Gastrocnemius medialis (tissue), 4 donors: ENCODE results near the gene SLC7A6.

Experiments used
- POLR2A ChIP-seq, 2 donors: fragments of 450-650 bp; IDR thresholded peaks; one replicate each; pipeline ENCODE4 v1.6.1; 2017; ENCODE audit warnings: antibody characterized with exemption in 2 of 2, mild to moderate bottlenecking in 2 of 2, moderate library complexity in 2 of 2
- TF ChIP-seq, protein P1 (sequence below), 5 experiments: fragments of 450-650 bp in 3 of 5; fragments of 200-600 bp in 2 of 5; sonication (generic) in 2 of 5; IDR thresholded peaks in 4 of 5; conservative IDR thresholded peaks in 1 of 5; 1 replicate in 4 of 5; 2 replicates in 1 of 5; pipeline ENCODE4 v1.5.1; 2016 to 2019; ENCODE audit warnings: antibody characterized with exemption in 5 of 5, mild to moderate bottlenecking in 3 of 5, moderate library complexity in 3 of 5

- TF ChIP-seq, protein P1, sequence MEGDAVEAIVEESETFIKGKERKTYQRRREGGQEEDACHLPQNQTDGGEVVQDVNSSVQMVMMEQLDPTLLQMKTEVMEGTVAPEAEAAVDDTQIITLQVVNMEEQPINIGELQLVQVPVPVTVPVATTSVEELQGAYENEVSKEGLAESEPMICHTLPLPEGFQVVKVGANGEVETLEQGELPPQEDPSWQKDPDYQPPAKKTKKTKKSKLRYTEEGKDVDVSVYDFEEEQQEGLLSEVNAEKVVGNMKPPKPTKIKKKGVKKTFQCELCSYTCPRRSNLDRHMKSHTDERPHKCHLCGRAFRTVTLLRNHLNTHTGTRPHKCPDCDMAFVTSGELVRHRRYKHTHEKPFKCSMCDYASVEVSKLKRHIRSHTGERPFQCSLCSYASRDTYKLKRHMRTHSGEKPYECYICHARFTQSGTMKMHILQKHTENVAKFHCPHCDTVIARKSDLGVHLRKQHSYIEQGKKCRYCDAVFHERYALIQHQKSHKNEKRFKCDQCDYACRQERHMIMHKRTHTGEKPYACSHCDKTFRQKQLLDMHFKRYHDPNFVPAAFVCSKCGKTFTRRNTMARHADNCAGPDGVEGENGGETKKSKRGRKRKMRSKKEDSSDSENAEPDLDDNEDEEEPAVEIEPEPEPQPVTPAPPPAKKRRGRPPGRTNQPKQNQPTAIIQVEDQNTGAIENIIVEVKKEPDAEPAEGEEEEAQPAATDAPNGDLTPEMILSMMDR (IDR thresholded peaks at IDR 0.05 in 4 of 5, conservative IDR thresholded peaks at IDR 0.05 in 1 of 5): no peak
- no peak for TF ChIP-seq POLR2A (IDR thresholded peaks at IDR 0.05)
These were observed 24.9 kb downstream of the SLC7A6 start for GRCh38 chr16:68289202-68289601.
